Kidney (tissue), 14 donors: ENCODE data around the gene RNF17. TPM values are rescaled to one million over a fixed set of nuclear protein-coding genes. Genes with fewer than 3 reads are reported as not detected.

ENCODE experiments used
- DNase-seq, 5 donors: peaks; one replicate each; pipeline ENCODE4 v3.0.0-alpha.2; 2013 to 2020
- FAIRE-seq: peaks from 2 replicates; lab custom pipeline; 2012; peaks lifted over from hg19 to GRCh38; lab: Jason Lieb, UNC
- H3K27ac ChIP-seq, 2 donors: one replicate each; pipeline ENCODE4 v1.7.0; 2013; ENCODE audit warnings: low read depth in 2 of 2, low read length in 2 of 2, inconsistent platforms in 1 of 2
- H3K27me3 ChIP-seq: one replicate; pipeline ENCODE4 v1.7.1; 2013; ENCODE audit warnings: low read length, inconsistent platforms; ENCODE audit not compliant: control insufficient read depth, insufficient read depth
- H3K36me3 ChIP-seq, 3 donors: one replicate each; pipeline versions ENCODE4 v1.7.0 to v1.7.1; 2013; ENCODE audit warnings: low read length in 3 of 3, control low read depth in 1 of 3, inconsistent platforms in 1 of 3; ENCODE audit not compliant: insufficient read depth in 3 of 3, control insufficient read depth in 2 of 3
- H3K4me1 ChIP-seq, 3 donors: one replicate each; pipeline versions ENCODE4 v1.7.0 to v1.7.1; 2013; ENCODE audit warnings: low read length in 3 of 3, inconsistent platforms in 1 of 3, low read depth in 1 of 3; ENCODE audit not compliant: control insufficient read depth in 2 of 3, insufficient read depth in 2 of 3
- H3K4me3 ChIP-seq, 3 donors: one replicate each; pipeline versions ENCODE4 v1.7.0 to v1.8.1; 2013; ENCODE audit warnings: low read length in 3 of 3, control low read depth in 1 of 3, inconsistent platforms in 1 of 3
- H3K9ac ChIP-seq, 3 donors: one replicate each; pipeline versions ENCODE4 v1.7.0 to v1.7.1; 2013; ENCODE audit warnings: low read length in 3 of 3, control low read depth in 1 of 3, inconsistent platforms in 1 of 3
- H3K9me3 ChIP-seq, 3 donors: one replicate each; pipeline versions ENCODE4 v1.7.0 to v1.7.1; 2013; ENCODE audit warnings: low read length in 3 of 3, control low read depth in 1 of 3, inconsistent platforms in 1 of 3; ENCODE audit not compliant: control insufficient read depth in 2 of 3, insufficient read depth in 1 of 3
- intact Hi-C: fragments of 100-400 bp; cut with DNase I; formaldehyde crosslinking; loops from one replicate; pipeline ENCODE4 v1.11.1; 2022
- polyA plus RNA-seq: library from polyadenylated mRNA; stranded (reverse); fragments of 350-450 nt; fragmentation: Illumina TruSeq; extraction: RNeasy Lipid Tissue Mini Kit (QIAGEN cat#74804); gene quantifications from one replicate; pipeline ENCODE4 v1.2.3, GENCODE V29; 2014; ENCODE audit warnings: low read depth, low replicate concordance; ENCODE audit not compliant: insufficient read depth
- total RNA-seq: library from RNA; stranded (reverse); fragmentation: NEBNext Ultra II Directional; extraction: Animal tissue kit (Norgen Biotek cat#: 25700); gene quantifications from one replicate; pipeline ENCODE4 v1.2.1, GENCODE V29; 2021
- TF ChIP-seq, protein P1 (sequence below): IDR thresholded peaks from 3 replicates; pipeline ENCODE4 v1.5.1; 2012; ENCODE audit warnings: mild to moderate bottlenecking, moderate library complexity, borderline replicate concordance; ENCODE audit not compliant: insufficient read depth; ENCODE audit errors: extremely low read depth
- donor health status: control.
- donor health status: control.
- donor health status: control.
- donor health status: control.
- donor health status: control.
- donor health status: DM: yes; HTN: yes; CAD: no.
- donor health status: Normal renal cell carcinoma (clear cell type).

RNF17 gene
- total and polyA plus RNA-seq, 2 donors from 2014 or later = not detected

DNA sequence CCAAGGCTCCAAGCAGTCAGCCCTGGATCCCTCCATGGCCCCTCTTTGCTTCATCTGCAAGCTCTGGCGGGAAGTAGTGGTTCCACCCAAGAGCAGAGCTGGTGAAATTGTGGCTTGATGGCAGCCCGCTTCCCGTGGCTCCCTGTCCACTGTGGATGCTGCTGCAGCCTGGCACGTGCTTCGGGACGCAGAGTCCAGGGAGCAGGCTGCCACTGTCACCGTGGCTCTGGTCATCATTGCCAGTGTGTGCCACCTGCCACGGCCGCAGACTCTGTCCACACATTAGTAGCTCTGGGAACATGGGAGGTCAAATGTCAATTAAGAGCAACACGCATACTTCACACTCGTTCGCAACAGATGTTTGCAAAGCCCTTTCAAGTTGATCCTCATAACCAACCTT, 40.8 kb upstream of the RNF17 start:
- DNase-seq (no peak), FAIRE-seq (no peak)
- intact Hi-C loops = no loop called here
- Histone ChIP-seq H3K9me3 (no peaks in the 10 kb centered on the region), H3K27ac (no peak overlapping the region), H3K4me1 (no peaks in the 10 kb centered on the region), H3K9ac (no peak overlapping the region), H3K27me3 (no peaks in the 10 kb centered on the region), H3K36me3 (no peaks in the 10 kb centered on the region), H3K4me3 (no peak overlapping the region)
- TF ChIP-seq, protein P1, sequence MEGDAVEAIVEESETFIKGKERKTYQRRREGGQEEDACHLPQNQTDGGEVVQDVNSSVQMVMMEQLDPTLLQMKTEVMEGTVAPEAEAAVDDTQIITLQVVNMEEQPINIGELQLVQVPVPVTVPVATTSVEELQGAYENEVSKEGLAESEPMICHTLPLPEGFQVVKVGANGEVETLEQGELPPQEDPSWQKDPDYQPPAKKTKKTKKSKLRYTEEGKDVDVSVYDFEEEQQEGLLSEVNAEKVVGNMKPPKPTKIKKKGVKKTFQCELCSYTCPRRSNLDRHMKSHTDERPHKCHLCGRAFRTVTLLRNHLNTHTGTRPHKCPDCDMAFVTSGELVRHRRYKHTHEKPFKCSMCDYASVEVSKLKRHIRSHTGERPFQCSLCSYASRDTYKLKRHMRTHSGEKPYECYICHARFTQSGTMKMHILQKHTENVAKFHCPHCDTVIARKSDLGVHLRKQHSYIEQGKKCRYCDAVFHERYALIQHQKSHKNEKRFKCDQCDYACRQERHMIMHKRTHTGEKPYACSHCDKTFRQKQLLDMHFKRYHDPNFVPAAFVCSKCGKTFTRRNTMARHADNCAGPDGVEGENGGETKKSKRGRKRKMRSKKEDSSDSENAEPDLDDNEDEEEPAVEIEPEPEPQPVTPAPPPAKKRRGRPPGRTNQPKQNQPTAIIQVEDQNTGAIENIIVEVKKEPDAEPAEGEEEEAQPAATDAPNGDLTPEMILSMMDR = no peak

DNA sequence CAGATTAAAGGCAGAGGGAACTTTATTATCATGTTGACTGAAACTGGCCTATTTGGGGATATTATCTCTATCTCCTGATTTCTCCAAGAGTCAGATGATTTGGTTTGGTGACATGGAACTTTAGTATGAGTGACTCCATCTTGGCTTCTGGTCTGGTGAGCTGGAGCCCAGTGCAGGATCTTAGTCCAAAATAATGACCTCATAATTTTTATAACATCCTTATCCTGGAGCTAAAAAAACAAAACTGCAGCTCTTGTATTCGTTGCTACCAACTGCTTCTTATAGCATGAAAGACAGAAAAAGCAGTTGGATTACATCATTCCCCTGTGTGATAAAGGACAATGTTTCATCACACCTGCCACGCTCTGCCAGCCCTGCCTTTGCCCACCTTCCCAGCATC, 39.3 kb upstream of the RNF17 start:
- no peak overlapping the region for H3K9ac ChIP-seq
- no peaks in the 10 kb centered on the region for H3K27me3 ChIP-seq
- no peaks in the 10 kb centered on the region for H3K36me3 ChIP-seq
- FAIRE-seq = no peak
- TF ChIP-seq, protein P1 = no peak
- H3K9me3 ChIP-seq = no peaks in the 10 kb centered on the region
- intact Hi-C loops = no loop called here
- no peak overlapping the region for H3K4me3 ChIP-seq
- DNase-seq = no peak
- H3K4me1 ChIP-seq = no peaks in the 10 kb centered on the region
- H3K27ac ChIP-seq = no peak overlapping the region

DNA sequence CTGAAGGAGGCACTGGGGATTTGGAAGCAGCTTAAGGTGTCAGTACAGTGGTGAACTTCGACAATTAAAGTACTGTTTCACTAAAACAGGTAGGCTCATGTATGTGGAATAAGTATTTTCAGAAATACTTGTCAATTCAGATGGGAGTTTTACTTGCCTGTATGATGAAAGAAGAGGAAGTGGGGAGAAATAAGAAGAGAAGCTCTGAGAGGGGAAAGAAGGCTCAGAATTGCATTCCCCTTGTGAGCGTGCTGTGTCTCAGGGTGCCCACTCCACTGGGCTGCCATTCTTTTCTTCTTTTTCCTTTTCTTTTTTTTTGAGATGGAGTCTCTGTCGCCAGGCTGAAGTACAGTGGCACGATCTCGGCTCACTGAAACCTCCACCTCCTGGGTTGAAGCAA, 38.6 kb upstream of the RNF17 start:
- Histone ChIP-seq H3K27ac (no peak overlapping the region), H3K9me3 (no peaks in the 10 kb centered on the region), H3K4me3 (no peak overlapping the region), H3K27me3 (no peaks in the 10 kb centered on the region), H3K36me3 (no peaks in the 10 kb centered on the region), H3K4me1 (no peaks in the 10 kb centered on the region), H3K9ac (no peak overlapping the region)
- DNase-seq (no peak), FAIRE-seq (no peak)
- TF ChIP-seq, protein P1 = no peak
- intact Hi-C loops = no loop called here
